DMS79 (cell line): Measurements from ENCODE around the gene NPIPB13.
"Not testable (repeated sequence)": the region's sequence is repeated elsewhere in the genome, so short reads cannot be mapped to it uniquely, and the experiment has no call there.

Experiments used
- DNase-seq: peaks from one replicate; lab custom pipeline; 2025; lab: John Stamatoyannopoulos, UW

The NPIPB13 gene

DNA sequence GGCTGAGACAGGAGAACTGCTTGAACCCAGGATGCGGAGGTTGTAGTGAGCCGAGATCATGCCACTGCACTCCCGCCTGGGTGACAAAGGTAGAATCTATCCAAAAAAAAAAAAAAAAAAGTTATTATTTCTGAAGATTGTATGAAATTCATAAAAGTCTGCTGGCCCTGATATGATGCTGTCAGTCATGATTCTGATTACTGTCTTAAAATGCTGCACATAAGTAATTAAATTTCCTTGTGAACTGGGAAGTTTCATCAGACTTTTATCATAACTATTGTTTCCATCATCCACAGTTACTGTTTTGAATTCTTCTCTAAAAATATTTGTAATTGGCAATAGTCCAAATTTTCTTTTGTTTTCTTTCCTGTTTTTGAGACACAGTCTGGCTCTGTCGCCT, at the start of gene NPIPB13:
NPIPB13 (minus strand) TSS at position 101 of the 400 bp plus-strand sequence. CDS start 2,906 bp downstream, outside the sequence.
- DNase-seq, result not testable (repeated sequence)

DNA sequence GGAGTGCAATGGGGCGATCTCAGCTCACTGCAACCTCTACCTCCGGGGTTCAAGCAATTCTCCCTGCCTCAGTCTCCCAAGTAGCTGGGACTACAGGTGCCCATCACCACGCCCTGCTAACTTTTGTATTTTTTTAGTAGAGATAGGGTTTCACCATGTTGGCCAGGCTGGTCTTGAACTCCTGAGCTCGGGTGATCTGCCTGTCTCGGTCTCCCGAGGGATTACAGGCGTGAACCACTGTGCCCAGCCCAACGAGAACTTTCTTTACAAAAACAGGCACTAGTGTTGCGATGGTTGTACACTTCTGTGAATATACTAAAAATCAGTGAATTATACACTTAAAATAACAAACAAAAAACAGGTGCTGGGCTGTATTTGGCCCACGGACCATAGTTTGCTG, 34.1 kb upstream of the NPIPB13 start:
- not testable (repeated sequence) for DNase-seq

GRCh38 chr16:30278523-30278922, 30.2 kb upstream of the NPIPB13 start:
- not testable (repeated sequence) for DNase-seq

- not testable (repeated sequence) for DNase-seq
Measured at GRCh38 chr16:30217082-30217481, 31.2 kb downstream of the NPIPB13 start.

- DNase-seq, result not testable (repeated sequence)
Measured at GRCh38 chr16:30211414-30211813, 36.9 kb downstream of the NPIPB13 start.

- DNase-seq, result not testable (repeated sequence)
Measured at GRCh38 chr16:30209032-30209431, 39.2 kb downstream of the NPIPB13 start.

GRCh38 chr16:30207063-30207704, 41.1 kb downstream of the NPIPB13 start:
- not testable (repeated sequence) for DNase-seq

GRCh38 chr16:30206252-30206651, 42.0 kb downstream of the NPIPB13 start:
- not testable (repeated sequence) for DNase-seq

DNA sequence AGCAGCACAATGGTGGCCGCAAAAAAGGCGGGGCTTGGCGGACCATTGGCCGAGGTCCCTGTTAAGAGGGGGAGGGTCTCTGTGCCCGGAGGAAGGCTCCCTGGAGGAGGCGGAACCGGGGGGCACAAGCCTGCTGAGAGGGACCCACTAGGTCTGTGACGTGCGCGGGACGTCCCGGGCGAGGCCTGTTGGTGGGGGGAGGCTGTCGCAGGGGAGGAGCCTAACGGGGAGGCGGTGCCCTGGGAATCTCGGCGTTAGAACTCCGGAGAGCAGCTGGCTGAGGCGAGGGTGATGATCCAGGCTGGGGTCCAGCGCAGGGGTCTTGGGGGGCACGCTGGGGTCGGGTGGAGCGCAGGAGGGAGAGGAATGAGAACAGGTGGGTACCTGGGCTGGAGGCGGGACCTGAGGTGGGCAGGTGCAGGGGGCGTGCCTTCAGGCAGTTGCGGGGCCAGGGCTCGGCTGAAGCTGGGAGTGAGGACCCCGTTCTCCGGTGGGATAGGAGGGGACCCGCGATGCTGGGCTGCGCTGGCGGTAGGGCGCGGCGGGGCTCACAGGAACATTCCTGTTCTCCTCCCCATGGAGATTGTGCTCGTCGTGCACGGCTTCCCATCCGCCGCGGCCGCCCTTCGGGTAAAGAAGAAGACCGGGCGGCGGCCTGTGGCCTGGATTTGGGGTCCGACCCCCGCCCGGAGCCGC, 42.6 kb downstream of the NPIPB13 start:
- not testable (repeated sequence) for DNase-seq

GRCh38 chr16:30199608-30200343, 48.5 kb downstream of the NPIPB13 start:
- not testable (repeated sequence) for DNase-seq

DNA sequence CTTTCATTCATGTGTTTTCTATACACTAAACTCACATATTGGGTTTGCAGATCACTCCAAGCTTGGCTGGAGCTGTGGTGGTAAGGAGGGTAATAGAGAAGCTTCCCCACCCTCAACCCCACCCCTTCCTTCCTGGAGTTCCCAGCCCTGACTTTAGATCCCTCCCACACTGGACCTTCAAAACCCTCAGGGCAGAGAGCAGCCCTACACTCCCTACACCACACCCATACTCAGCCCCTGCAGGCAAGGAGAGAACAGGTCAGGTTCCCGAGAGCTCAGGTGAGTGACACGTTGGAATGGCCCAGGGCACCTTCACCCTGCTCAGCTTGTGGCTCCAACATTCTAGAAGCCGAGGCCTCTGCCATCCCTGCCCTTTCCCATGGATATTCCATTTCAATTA, 49.2 kb downstream of the NPIPB13 start, which contains the start of gene SULT1A3:
SULT1A3 (plus strand) TSS at position 207 of the 400 bp plus-strand sequence. CDS start 1,474 bp downstream, outside the sequence.
- not testable (repeated sequence) for DNase-seq
